ENCODE data around the gene CYP2A7. TPM values are rescaled to one million over a fixed set of nuclear protein-coding genes. Genes with fewer than 3 reads are reported as not detected.
"Not testable (repeated sequence)": the region's sequence is repeated elsewhere in the genome, so short reads cannot be mapped to it uniquely, and the experiment has no call there.

Gene CYP2A7
- total RNA-seq, 1 experiment from 2014 or later: not detected

GRCh38 chr19:40827386-40828247 is 54.4 kb downstream of the CYP2A7 start:
- in situ Hi-C loops (cut with HindIII; ENCODE audit: low pct_unique_long_range_greater_than_20kb, low sequenced_read_pairs): no loop called here
- DNase-seq (ENCODE audit: low read depth, low spot score): no peak

GRCh38 chr19:40826699-40827385 is 55.2 kb downstream of the CYP2A7 start:
- DNase-seq (ENCODE audit: low read depth, low spot score): not testable (repeated sequence)

GRCh38 chr19:40826312-40826698 is 55.7 kb downstream of the CYP2A7 start:
- DNase-seq (ENCODE audit: low read depth, low spot score); in situ Hi-C loops (cut with HindIII; ENCODE audit: low pct_unique_long_range_greater_than_20kb, low sequenced_read_pairs): not testable (repeated sequence)

More at GRCh38 chr19:40826699-40827385, 55.2 kb downstream of the CYP2A7 start:
- in situ Hi-C loops (cut with HindIII; ENCODE audit: low pct_unique_long_range_greater_than_20kb, low sequenced_read_pairs): not testable (repeated sequence)

- DNase-seq (ENCODE audit: low read depth, low spot score); in situ Hi-C loops (cut with HindIII; ENCODE audit: low pct_unique_long_range_greater_than_20kb, low sequenced_read_pairs): not testable (repeated sequence)
These were observed 56.5 kb downstream of the CYP2A7 start for GRCh38 chr19:40825460-40826095.

Other genes starting within 250 kb of the CYP2A7 start
- 6.3 and 7.5 TPM in 2 replicates for gene NUMBL, start 191.6 kb downstream of the CYP2A7 start, total RNA-seq (2014; rRNA removed; shearing (Covaris generic))
- 13.5 and 16.1 TPM in 2 replicates for gene COQ8B, start 165.3 kb downstream of the CYP2A7 start, total RNA-seq (2014; rRNA removed; shearing (Covaris generic))
- gene ITPKC, start 165.1 kb downstream of the CYP2A7 start, total RNA-seq (2014; rRNA removed; shearing (Covaris generic)): 3.8 and 4.6 TPM in 2 replicates
- gene ACTMAP, start 131.8 kb downstream of the CYP2A7 start, total RNA-seq (2014; rRNA removed; shearing (Covaris generic)): 0.13 and 0.51 TPM in 2 replicates
- 56.1 and 60.7 TPM in 2 replicates for gene SNRPA, start 131.0 kb downstream of the CYP2A7 start, total RNA-seq (2014; rRNA removed; shearing (Covaris generic))
- 234 and 256 TPM in 2 replicates for gene MIA, start 106.7 kb downstream of the CYP2A7 start, total RNA-seq (2014; rRNA removed; shearing (Covaris generic))
- gene RAB4B, start 104.0 kb downstream of the CYP2A7 start, total RNA-seq (2014; rRNA removed; shearing (Covaris generic)): 17.9 and 20.8 TPM in 2 replicates
- gene EGLN2, start 83.0 kb downstream of the CYP2A7 start, total RNA-seq (2014; rRNA removed; shearing (Covaris generic)): 58.4 and 70.7 TPM in 2 replicates
- not detected in 2 replicates for gene CYP2A6, start 31.8 kb downstream of the CYP2A7 start, total RNA-seq (2014; rRNA removed; shearing (Covaris generic))
- 0.13 TPM in 1 of 2 replicates, not detected in the other for gene CYP2B6, start 109.1 kb upstream of the CYP2A7 start, total RNA-seq (2014; rRNA removed; shearing (Covaris generic))
- gene CYP2A13, start 206.2 kb upstream of the CYP2A7 start, total RNA-seq (2014; rRNA removed; shearing (Covaris generic)): not detected in 2 replicates
- not detected in 2 replicates for gene CYP2F1, start 232.2 kb upstream of the CYP2A7 start, total RNA-seq (2014; rRNA removed; shearing (Covaris generic))

All from SK-MEL-5 (cell line).